Ramos (cell line): ENCODE results near the gene KRTAP5-1.
"Not testable (repeated sequence)": the region's sequence is repeated elsewhere in the genome, so short reads cannot be mapped to it uniquely, and the experiment has no call there.

Source experiments
- in situ Hi-C: fragments of 300-500 bp; cut with MboI; formaldehyde crosslinking; loops from one replicate; pipeline ENCODE4 v1.14.3; 2022; ENCODE audit warnings: low sequenced_read_pairs; ENCODE audit not compliant: unreplicated experiment

KRTAP5-1 gene

GRCh38 chr11:1584661-1585370 is at the start of gene KRTAP5-1:
TSS of gene KRTAP5-1 (minus strand) at chr11:1585283. CDS start at chr11:1585249, 34 bp downstream.
- in situ Hi-C loops, result not testable (repeated sequence)

- in situ Hi-C loops, result no loop called here
These were observed 48.8 kb upstream of the KRTAP5-1 start for GRCh38 chr11:1633864-1634263.

- in situ Hi-C loops, result no loop called here
These were observed 47.1 kb upstream of the KRTAP5-1 start for GRCh38 chr11:1632053-1632714.

GRCh38 chr11:1631066-1631568 is 46.0 kb upstream of the KRTAP5-1 start:
- in situ Hi-C loops, result no loop called here

- in situ Hi-C loops, result no loop called here
These were observed 45.2 kb upstream of the KRTAP5-1 start for GRCh38 chr11:1630271-1630670.

- in situ Hi-C loops, result loop anchor here (10.0 kb wide), 1 partner anchor 65 kb away; no protein-coding TSS in a partner anchor
These were observed 44.5 kb upstream of the KRTAP5-1 start, which contains the start of gene KRTAP5-5 for GRCh38 chr11:1629326-1630185. TSS of gene KRTAP5-5 (plus strand) at chr11:1629775. CDS start at chr11:1629841, 66 bp downstream.

GRCh38 chr11:1628506-1629325 is 43.6 kb upstream of the KRTAP5-1 start:
- in situ Hi-C loops, result loop anchor here (10.0 kb wide), 1 partner anchor 64 kb away; no protein-coding TSS in a partner anchor

GRCh38 chr11:1625541-1625940 is 40.5 kb upstream of the KRTAP5-1 start:
- in situ Hi-C loops, result loop anchor here (10.0 kb wide), 1 partner anchor 61 kb away; no protein-coding TSS in a partner anchor

GRCh38 chr11:1624621-1625020 is 39.5 kb upstream of the KRTAP5-1 start:
- in situ Hi-C loops, result loop anchor here (10.0 kb wide), 1 partner anchor 60 kb away; no protein-coding TSS in a partner anchor

GRCh38 chr11:1623716-1624115 is 38.6 kb upstream of the KRTAP5-1 start:
- in situ Hi-C loops, result loop anchor here (10.0 kb wide), 1 partner anchor 59 kb away; no protein-coding TSS in a partner anchor

GRCh38 chr11:1622086-1622485 is 37.0 kb upstream of the KRTAP5-1 start, which contains the start of gene KRTAP5-4:
TSS of gene KRTAP5-4 (minus strand) at chr11:1622138. CDS start at chr11:1622093, 45 bp downstream.
- in situ Hi-C loops, result loop anchor here (10.0 kb wide), 1 partner anchor 57 kb away; no protein-coding TSS in a partner anchor

- in situ Hi-C loops, result no loop called here
These were observed 34.4 kb upstream of the KRTAP5-1 start for GRCh38 chr11:1619449-1619848.

GRCh38 chr11:1618231-1618630 is 33.1 kb upstream of the KRTAP5-1 start:
- in situ Hi-C loops, result no loop called here

- in situ Hi-C loops, result no loop called here
These were observed 23.3 kb upstream of the KRTAP5-1 start, which contains the start of gene KRTAP5-3 for GRCh38 chr11:1608363-1608762. TSS of gene KRTAP5-3 (minus strand) at chr11:1608463. CDS start at chr11:1608385, 78 bp downstream.

GRCh38 chr11:1607901-1608300 is 22.8 kb upstream of the KRTAP5-1 start:
- in situ Hi-C loops, result not testable (repeated sequence)

- in situ Hi-C loops, result not testable (repeated sequence)
These were observed 22.2 kb upstream of the KRTAP5-1 start for GRCh38 chr11:1607156-1607845.

- in situ Hi-C loops, result not testable (repeated sequence)
These were observed 20.8 kb upstream of the KRTAP5-1 start for GRCh38 chr11:1605923-1606322.

- in situ Hi-C loops, result no loop called here
These were observed 19.6 kb upstream of the KRTAP5-1 start for GRCh38 chr11:1604711-1605110.
